ENCODE results near the gene ZDHHC14. TPM values are rescaled to one million over a fixed set of nuclear protein-coding genes. Genes with fewer than 3 reads are reported as not detected.
A peak's percentile ranks its signal among the peaks of the same experiment; 100 is the strongest.

The ZDHHC14 gene
- total and polyA plus RNA-seq, 2 of the 8 experiments (the other 6 are each of a cell fraction or from before 2014, with no cell fraction given): 2.9 to 5.3 TPM

GRCh38 chr6:157644043-157644810 lies 263.2 kb downstream of the ZDHHC14 start:
- CTCF ChIA-PET (ENCODE audit: partially characterized antibody): interaction anchor here (0.9 to 1.8 kb wide), 5 partner anchors 26 to 230 kb away, joined by 3 to 5 read pairs (median 4); no protein-coding TSS in a partner anchor

More at GRCh38 chr6:157644043-157644810, 263.2 kb downstream of the ZDHHC14 start:
- H2BK12ac ChIP-seq (ENCODE audit: low read depth, low read length): no peak overlapping the region
- H3K27ac ChIP-seq (ENCODE audit: low read depth, low read length): no peak overlapping the region
- no peak overlapping the region for H2BK120ac ChIP-seq (replicated peaks; ENCODE audit: low read depth, low read length)
- no peak overlapping the region for H3K56ac ChIP-seq (replicated peaks; ENCODE audit: insufficient read length, low read depth, low read length)
- no peak overlapping the region for H3K18ac ChIP-seq (ENCODE audit: extremely low read depth, low read length)
- no peak overlapping the region for H3K14ac ChIP-seq (ENCODE audit: insufficient read length)
- 0 out of 2 replicates have a peak overlapping the region, but pooled peaks have one; percentile 61 for H2BK15ac ChIP-seq (ENCODE audit: low read length)
- H3K4me1 ChIP-seq (replicated peaks in 1 of 4; ENCODE audit: control insufficient read depth in 3 of 4, insufficient read depth in 4 of 4, low read length in 3 of 4): no peaks in the 10 kb centered on the region; a peak in 1 of 7 replicates
- H4K5ac ChIP-seq (ENCODE audit: insufficient read length, low read depth, low read length): no peak overlapping the region
- FAIRE-seq (no peak), DNase-seq (ENCODE audit: low read depth in 1 of 2, low spot score in 2 of 2) (no peak)
- H3K79me1 ChIP-seq (ENCODE audit: low read depth, low read length): no peaks in the 10 kb centered on the region
- WGBS, 2 experiments (ENCODE audit: extremely low coverage in 1 of 2, insufficient coverage in 1 of 2, insufficient read length in 1 of 2, insufficient replicate concordance in 2 of 2, low coverage in 1 of 2, low lambda C conversion rate in 2 of 2, missing lambda C conversion rate in 1 of 2): 92% methylated on average over 13 of the region's 13 CpGs; no CpG with 5 or more reads in 1 of the 2 experiments
- no peaks in the 10 kb centered on the region for H3K36me3 ChIP-seq (ENCODE audit: control insufficient read depth in 2 of 4, insufficient read depth in 4 of 4, low read length in 3 of 4)
- no peak overlapping the region; the same call in 1 of the 2 replicates for H2BK20ac ChIP-seq (ENCODE audit: low read length)
- no peaks in the 10 kb centered on the region for H3K27me3 ChIP-seq (replicated peaks in 1 of 4; ENCODE audit: control insufficient read depth in 3 of 4, extremely low read depth in 1 of 4, insufficient read depth in 3 of 4, low read length in 3 of 4)
- no peaks in the 10 kb centered on the region for H4K20me1 ChIP-seq (replicated peaks in 1 of 2; ENCODE audit: control insufficient read depth in 1 of 2, insufficient read depth in 2 of 2, low read length in 2 of 2)
- no peak overlapping the region for H2AK5ac ChIP-seq (ENCODE audit: low read depth, low read length)
- H3K79me2 ChIP-seq (ENCODE audit: control insufficient read depth in 1 of 2, insufficient read depth in 2 of 2, low read length in 2 of 2): no peaks in the 10 kb centered on the region
- no peak overlapping the region for H3K4ac ChIP-seq (replicated peaks; ENCODE audit: insufficient read length, low read depth, low read length)
- H3K23ac ChIP-seq (ENCODE audit: insufficient read length): no peak overlapping the region
- H3K9ac ChIP-seq (replicated peaks in 1 of 4; ENCODE audit: extremely low read depth in 1 of 4, low read depth in 3 of 4, low read length in 3 of 4): no peak overlapping the region
- H2BK5ac ChIP-seq (ENCODE audit: low read depth, low read length): no peak overlapping the region
- no peak overlapping the region for H2AFZ ChIP-seq (ENCODE audit: low read length)
- TF ChIP-seq EP300 (IDR thresholded peaks at IDR 0.05; ENCODE audit: borderline replicate concordance in 1 of 2, low read depth in 2 of 2, low read length in 2 of 2) (no peak), RAD21 (IDR thresholded peaks at IDR 0.05 in 1 of 2, conservative IDR thresholded peaks at IDR 0.05 in 1 of 2; ENCODE audit: low read depth in 2 of 2, low read length in 2 of 2) (peak; percentile 53 to 62), JUN (IDR thresholded peaks at IDR 0.05; ENCODE audit: low read depth, low read length) (no peak), CTCF (IDR thresholded peaks at IDR 0.05; ENCODE audit: control extremely low read depth in 1 of 3, insufficient read depth in 1 of 3, low read depth in 1 of 3, low read length in 3 of 3) (peak in 2 of 3 experiments; percentile 20 to 34; a peak in 3 of 4 replicates)
- H3K9me3 ChIP-seq (ENCODE audit: insufficient read depth in 2 of 2, low read depth in 1 of 2, low read length in 1 of 2): no peaks in the 10 kb centered on the region
- POLR2A ChIA-PET (ENCODE audit: partially characterized antibody): no interaction called here
- H4K91ac ChIP-seq (replicated peaks; ENCODE audit: insufficient read length, low read length): no peak overlapping the region
- no peak overlapping the region for H3K4me3 ChIP-seq (ENCODE audit: extremely low read depth in 1 of 4, insufficient read depth in 2 of 4, low read depth in 3 of 4, low read length in 4 of 4)
- no peak overlapping the region for H3K4me2 ChIP-seq (ENCODE audit: insufficient read depth in 1 of 2, low read depth in 2 of 2, low read length in 2 of 2)
- no peaks in the 10 kb centered on the region for H3K23me2 ChIP-seq (ENCODE audit: low read depth, low read length)
- no peak overlapping the region for H4K8ac ChIP-seq (ENCODE audit: extremely low read depth, insufficient read depth, low read length)
